ENCODE measurements around the gene ADAMTS7.

ADAMTS7 gene

DNA sequence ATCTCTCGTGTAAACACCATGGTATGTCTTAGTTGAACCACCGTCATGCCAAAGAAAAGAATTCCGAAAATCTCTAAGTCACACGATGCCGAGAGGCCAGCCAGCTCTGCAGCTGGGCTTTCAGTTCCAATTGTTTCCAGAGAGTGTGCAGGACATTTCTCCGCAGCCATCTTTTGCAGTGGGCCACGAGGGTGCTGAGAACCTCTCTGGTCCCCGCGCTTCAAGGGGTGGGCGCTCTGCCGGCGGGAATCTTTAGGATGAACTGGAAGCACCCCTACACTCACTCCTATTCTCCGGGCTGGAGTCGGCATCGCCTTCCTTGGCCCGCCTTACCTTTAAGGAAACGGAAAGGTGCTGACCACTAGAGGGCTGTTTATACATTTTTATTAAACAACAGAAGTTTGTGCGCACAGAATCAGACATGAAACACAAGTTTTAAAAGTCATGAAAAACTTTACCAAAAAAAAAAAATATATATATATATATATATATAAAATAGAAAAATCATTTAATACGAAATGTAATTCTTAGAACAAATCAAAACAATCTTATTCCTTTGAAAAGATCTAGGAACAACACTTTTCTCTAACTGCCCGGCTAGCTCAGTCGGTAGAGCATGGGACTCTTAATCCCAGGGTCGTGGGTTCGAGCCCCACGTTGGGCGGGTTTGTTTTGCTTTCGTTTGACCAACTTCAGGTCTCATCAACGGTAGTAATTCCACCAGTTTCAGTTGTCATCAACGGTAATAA, 48.9 kb upstream of the ADAMTS7 start (continued):
- 0 out of 2 replicates have a peak, but pooled peaks have one; percentile 40 for TF ChIP-seq ZNF501 (tag by site-specific recombination; IDR thresholded peaks at IDR 0.05)
- peak; percentile 19; the same call in 1 of the 2 replicates for TF ChIP-seq ZNF76 (tag by site-specific recombination; IDR thresholded peaks at IDR 0.05; ENCODE audit: borderline replicate concordance, low read depth)
- TF ChIP-seq BCL11B (tag by site-specific recombination; IDR thresholded peaks at IDR 0.05; ENCODE audit: low read depth): no peak
- TF ChIP-seq, protein P1, sequence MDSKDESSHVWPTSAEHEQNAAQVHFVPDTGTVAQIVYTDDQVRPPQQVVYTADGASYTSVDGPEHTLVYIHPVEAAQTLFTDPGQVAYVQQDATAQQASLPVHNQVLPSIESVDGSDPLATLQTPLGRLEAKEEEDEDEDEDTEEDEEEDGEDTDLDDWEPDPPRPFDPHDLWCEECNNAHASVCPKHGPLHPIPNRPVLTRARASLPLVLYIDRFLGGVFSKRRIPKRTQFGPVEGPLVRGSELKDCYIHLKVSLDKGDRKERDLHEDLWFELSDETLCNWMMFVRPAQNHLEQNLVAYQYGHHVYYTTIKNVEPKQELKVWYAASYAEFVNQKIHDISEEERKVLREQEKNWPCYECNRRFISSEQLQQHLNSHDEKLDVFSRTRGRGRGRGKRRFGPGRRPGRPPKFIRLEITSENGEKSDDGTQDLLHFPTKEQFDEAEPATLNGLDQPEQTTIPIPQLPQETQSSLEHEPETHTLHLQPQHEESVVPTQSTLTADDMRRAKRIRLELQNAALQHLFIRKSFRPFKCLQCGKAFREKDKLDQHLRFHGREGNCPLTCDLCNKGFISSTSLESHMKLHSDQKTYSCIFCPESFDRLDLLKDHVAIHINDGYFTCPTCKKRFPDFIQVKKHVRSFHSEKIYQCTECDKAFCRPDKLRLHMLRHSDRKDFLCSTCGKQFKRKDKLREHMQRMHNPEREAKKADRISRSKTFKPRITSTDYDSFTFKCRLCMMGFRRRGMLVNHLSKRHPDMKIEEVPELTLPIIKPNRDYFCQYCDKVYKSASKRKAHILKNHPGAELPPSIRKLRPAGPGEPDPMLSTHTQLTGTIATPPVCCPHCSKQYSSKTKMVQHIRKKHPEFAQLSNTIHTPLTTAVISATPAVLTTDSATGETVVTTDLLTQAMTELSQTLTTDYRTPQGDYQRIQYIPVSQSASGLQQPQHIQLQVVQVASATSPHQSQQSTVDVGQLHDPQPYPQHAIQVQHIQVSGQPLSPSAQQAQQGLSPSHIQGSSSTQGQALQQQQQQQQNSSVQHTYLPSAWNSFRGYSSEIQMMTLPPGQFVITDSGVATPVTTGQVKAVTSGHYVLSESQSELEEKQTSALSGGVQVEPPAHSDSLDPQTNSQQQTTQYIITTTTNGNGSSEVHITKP (tag by site-specific recombination; IDR thresholded peaks at IDR 0.05): peak; percentile 70
- 0 out of 2 replicates have a peak, but pooled peaks have one; percentile 32 for TF ChIP-seq ZBTB17 (tag by site-specific recombination; IDR thresholded peaks at IDR 0.05)
- no peak for TF ChIP-seq HOXD13 (CRISPR knock-in tag; IDR thresholded peaks at IDR 0.05; ENCODE audit: borderline replicate concordance)
- TF ChIP-seq WT1 (tag by site-specific recombination; IDR thresholded peaks at IDR 0.05): no peak
- TF ChIP-seq KLF17 (tag by site-specific recombination; IDR thresholded peaks at IDR 0.05): peak; percentile 44; the same call in 1 of the 2 replicates
- peak; percentile 31; the same call in 1 of the 2 replicates for TF ChIP-seq SP7 (tag by site-specific recombination; IDR thresholded peaks at IDR 0.05)
- no peak for TF ChIP-seq ZNF280C (tag by site-specific recombination; IDR thresholded peaks at IDR 0.05)
- TF ChIP-seq ZNF561 (tag by site-specific recombination; IDR thresholded peaks at IDR 0.05; ENCODE audit: borderline replicate concordance): peak; percentile 33; the same call in 1 of the 2 replicates
- no peak for TF ChIP-seq ZNF114 (tag by site-specific recombination; IDR thresholded peaks at IDR 0.05)
- no peak for TF ChIP-seq ZNF791 (tag by site-specific recombination; IDR thresholded peaks at IDR 0.05)
- TF ChIP-seq, protein P2, sequence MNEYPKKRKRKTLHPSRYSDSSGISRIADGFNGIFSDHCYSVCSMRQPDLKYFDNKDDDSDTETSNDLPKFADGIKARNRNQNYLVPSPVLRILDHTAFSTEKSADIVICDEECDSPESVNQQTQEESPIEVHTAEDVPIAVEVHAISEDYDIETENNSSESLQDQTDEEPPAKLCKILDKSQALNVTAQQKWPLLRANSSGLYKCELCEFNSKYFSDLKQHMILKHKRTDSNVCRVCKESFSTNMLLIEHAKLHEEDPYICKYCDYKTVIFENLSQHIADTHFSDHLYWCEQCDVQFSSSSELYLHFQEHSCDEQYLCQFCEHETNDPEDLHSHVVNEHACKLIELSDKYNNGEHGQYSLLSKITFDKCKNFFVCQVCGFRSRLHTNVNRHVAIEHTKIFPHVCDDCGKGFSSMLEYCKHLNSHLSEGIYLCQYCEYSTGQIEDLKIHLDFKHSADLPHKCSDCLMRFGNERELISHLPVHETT (tag by site-specific recombination; IDR thresholded peaks at IDR 0.05): no peak
- no peak for TF ChIP-seq ZNF341 (tag by site-specific recombination; IDR thresholded peaks at IDR 0.05; ENCODE audit: low read depth)
- TF ChIP-seq ZNF146 (tag by site-specific recombination; IDR thresholded peaks at IDR 0.05): no peak
- no peak for TF ChIP-seq ZNF266 (tag by site-specific recombination; IDR thresholded peaks at IDR 0.05; ENCODE audit: low read depth)
- TF ChIP-seq SP2 (tag by site-specific recombination; IDR thresholded peaks at IDR 0.05): peak; percentile 10; the same call in 1 of the 2 replicates
- no peak for TF ChIP-seq ZNF48 (tag by site-specific recombination; IDR thresholded peaks at IDR 0.05)
- TF ChIP-seq ZNF600 (tag by site-specific recombination; IDR thresholded peaks at IDR 0.05): no peak
- no peak for TF ChIP-seq ZIC2 (tag by site-specific recombination; IDR thresholded peaks at IDR 0.05)
- no peak for TF ChIP-seq ZNF549 (tag by site-specific recombination; IDR thresholded peaks at IDR 0.05)
- TF ChIP-seq ZNF248 (tag by site-specific recombination; IDR thresholded peaks at IDR 0.05): no peak
- no peak for TF ChIP-seq ZNF175 (tag by site-specific recombination; IDR thresholded peaks at IDR 0.05)
- 0 out of 2 replicates have a peak, but pooled peaks have one; percentile 25 for TF ChIP-seq ZNF335 (tag by site-specific recombination; conservative IDR thresholded peaks at IDR 0.05)
